Measurements from ENCODE around the gene F10.

Gene F10

GRCh38 chr13:113150550-113151365, 28.2 kb downstream of the F10 start:
- TF ChIP-seq CTCF (IDR thresholded peaks at IDR 0.05; ENCODE audit: extremely low read depth, missing control alignments): no peak
- DNase-seq (ENCODE audit: low spot score): no peak

- peak; percentile 62 for DNase-seq (ENCODE audit: low spot score)
Observed at GRCh38 chr13:113151745-113152690, 29.4 kb downstream of the F10 start.

GRCh38 chr13:113152691-113152983, 30.0 kb downstream of the F10 start:
- no peak for TF ChIP-seq CTCF (IDR thresholded peaks at IDR 0.05; ENCODE audit: extremely low read depth, missing control alignments)
- no peak for DNase-seq (ENCODE audit: low spot score)

More at GRCh38 chr13:113151745-113152690, 29.4 kb downstream of the F10 start:
- no peak for TF ChIP-seq CTCF (IDR thresholded peaks at IDR 0.05; ENCODE audit: extremely low read depth, missing control alignments)

GRCh38 chr13:113152984-113153809, 30.6 kb downstream of the F10 start:
- DNase-seq (ENCODE audit: low spot score): peak; percentile 51
- no peak for TF ChIP-seq CTCF (IDR thresholded peaks at IDR 0.05; ENCODE audit: extremely low read depth, missing control alignments)

GRCh38 chr13:113153810-113154748, 31.5 kb downstream of the F10 start:
- TF ChIP-seq CTCF (IDR thresholded peaks at IDR 0.05; ENCODE audit: extremely low read depth, missing control alignments): no peak
- peak; percentile 87 for DNase-seq (ENCODE audit: low spot score)

- no peak for TF ChIP-seq CTCF (IDR thresholded peaks at IDR 0.05; ENCODE audit: extremely low read depth, missing control alignments)
- DNase-seq (ENCODE audit: low spot score): no peak
Observed at GRCh38 chr13:113155201-113155600, 32.6 kb downstream of the F10 start.

All from GM20000 (cell line).